ENCODE results near the gene GRIP2.
"Not testable (repeated sequence)": the region's sequence is repeated elsewhere in the genome, so short reads cannot be mapped to it uniquely, and the experiment has no call there.

Gene GRIP2

DNA sequence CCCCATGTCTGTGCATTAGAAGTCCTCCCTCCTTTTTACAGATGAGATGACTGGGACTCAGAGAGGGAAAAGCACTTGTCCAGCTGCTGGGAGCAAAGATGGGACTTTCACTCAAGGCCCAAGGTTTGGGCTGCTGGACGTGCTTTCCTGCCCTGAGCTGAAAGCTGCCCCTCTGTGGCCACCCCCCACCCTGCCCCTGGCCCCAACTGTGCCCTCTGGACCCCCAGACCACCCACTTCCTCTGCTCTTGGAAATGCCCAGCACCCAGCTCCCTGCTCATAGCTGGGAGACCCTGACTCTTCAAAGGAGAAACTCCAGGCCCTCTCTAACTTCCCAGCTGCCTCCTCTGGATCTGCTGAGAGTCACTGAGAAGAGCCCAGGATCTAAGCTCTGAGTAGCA is 20.7 kb downstream of the GRIP2 start:
- no peak for DNase-seq

DNA sequence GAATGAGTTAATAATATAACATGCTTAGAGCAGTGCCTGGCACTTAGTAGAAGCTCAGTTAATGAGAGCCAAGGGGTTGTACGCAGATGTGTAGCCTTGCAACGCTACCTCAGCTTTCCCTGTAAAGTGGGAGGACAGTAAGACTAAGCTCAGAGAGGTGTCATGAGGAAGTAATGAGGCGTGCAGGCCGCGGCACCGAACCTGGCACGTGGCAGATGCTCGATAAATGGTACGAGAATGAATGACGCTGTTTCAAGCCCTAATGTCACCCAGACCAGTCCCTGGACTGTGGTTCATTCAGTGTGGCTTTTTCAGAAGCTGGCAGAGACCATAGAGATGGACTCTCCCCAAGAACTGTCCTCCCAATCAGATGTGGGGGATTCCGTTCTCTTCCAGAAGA is 21.2 kb downstream of the GRIP2 start:
- DNase-seq = no peak

DNA sequence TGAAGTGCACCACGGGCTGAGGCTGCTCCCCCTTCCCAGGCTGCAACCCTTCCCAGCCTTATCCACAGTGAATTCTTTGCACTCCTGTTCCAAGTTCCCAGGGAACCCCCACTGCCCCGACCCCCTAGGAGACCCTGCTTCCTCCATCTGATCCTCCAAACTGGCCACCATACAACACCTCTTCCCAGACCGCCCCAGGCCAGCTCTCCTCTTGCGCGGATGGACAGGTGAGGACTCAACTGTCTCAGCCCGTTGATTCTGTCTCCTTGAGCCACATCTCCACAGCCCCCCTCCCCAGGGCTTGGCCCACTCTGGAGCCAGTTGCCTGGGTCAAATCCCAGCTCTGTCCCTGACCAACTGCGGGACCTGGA is 21.7 kb downstream of the GRIP2 start:
- no peak for DNase-seq

DNA sequence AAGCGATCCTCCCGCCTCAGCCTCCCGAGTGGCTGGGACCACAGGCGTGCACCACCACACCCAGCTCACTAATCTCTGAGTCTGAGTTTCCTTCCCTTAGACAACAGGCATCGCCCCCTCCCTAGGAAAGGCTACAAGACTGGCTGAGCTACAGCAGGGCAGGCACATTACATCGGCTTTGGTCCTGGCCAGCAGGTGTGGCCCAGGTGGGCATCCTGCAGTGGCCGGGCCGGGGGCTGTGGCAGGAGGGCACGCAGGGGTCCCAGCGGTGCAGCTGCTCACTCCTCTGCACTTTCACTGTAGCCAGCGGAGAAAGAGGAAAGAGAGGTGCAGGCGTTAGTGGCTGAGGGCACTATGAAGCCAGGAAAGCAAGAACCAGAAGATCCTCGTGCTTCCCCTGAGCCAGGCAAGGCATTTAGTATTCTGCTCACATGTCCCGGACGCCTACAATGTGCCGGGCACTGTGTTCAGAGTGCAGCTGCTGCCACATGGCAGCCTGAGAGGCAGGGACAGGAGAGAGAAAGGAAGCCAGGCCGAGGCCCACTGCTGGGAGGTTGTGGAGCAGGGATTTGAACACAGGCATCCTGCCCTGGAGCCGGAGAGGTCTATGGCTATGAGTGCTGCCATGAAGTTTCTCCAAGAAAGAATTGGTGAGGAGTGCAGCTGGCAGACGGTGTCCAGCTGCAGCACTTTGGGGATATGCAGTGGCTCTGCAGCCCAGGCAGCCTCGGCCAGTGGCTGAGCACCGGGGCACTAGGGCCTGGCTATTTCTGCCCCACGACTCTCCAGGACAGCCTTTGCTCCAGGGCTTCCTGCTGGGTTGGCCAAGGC is 22.3 kb downstream of the GRIP2 start:
- DNase-seq = no peak

DNA sequence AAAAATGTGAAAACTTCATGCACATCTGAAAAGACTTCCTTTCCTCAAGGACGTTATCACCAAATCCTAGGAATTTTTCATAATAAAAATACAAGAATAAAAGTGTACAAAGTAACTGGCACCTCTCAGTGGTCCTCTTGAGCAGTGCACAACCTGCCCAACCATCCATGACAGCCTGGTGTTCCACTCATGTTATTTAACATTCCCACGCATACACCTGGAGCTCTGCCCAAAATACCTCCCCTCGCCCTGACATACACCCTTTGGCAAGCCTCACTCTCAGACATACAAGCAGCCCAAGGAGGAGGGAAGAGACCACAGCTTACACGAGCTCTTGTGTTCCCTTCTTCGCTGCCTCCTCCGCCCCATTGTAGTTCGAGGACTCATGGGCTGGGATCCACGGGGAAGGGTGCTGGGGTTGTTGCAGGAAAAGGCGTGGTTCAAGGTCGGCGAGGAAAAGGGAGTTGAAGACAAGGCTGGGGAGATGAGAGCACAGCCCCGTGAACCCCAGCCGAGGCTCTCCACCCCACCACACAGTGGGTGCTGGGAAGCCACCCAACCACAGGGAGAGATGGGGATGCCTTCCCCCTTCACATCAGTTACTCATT is 23.3 kb downstream of the GRIP2 start:
- no peak for DNase-seq

DNA sequence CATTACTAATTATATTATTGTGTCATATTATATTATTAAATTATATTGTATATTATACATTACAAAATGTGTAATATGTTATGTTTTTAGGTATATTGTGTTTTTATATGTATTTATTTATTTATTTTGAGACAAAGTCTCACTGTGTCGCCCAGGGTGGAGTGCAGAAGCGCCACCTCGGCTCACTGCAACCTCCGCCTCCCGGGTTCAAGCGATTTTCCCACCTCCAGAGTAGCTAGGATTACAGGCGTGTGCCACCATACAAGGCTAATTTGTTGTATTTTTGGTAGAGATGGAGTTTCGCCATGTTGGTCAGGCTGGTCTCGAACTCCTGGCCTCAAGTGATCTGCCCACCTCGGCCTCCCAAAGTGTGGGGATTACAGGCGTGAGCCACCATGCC is 24.6 kb downstream of the GRIP2 start:
- DNase-seq = not testable (repeated sequence)

DNA sequence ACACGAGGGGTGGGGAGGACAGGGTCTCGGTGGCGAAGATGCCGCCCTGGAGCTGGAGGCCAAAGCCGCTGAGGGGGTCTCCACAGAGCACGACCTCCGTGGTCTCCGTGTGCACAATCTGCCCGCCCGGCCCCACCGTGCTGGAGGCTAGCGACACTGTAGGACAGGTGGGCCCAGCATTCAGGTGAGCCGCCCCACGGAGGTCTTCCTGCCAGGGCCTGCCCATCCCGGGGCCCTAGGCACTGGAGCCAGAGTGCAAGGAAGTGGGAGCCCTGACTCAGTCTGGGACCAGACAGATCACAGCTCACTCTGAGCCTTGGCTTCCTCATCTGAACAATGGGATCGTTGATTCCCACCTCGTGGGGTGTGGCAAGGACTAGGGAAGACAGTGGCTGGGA is 25.8 kb downstream of the GRIP2 start:
- DNase-seq = no peak

DNA sequence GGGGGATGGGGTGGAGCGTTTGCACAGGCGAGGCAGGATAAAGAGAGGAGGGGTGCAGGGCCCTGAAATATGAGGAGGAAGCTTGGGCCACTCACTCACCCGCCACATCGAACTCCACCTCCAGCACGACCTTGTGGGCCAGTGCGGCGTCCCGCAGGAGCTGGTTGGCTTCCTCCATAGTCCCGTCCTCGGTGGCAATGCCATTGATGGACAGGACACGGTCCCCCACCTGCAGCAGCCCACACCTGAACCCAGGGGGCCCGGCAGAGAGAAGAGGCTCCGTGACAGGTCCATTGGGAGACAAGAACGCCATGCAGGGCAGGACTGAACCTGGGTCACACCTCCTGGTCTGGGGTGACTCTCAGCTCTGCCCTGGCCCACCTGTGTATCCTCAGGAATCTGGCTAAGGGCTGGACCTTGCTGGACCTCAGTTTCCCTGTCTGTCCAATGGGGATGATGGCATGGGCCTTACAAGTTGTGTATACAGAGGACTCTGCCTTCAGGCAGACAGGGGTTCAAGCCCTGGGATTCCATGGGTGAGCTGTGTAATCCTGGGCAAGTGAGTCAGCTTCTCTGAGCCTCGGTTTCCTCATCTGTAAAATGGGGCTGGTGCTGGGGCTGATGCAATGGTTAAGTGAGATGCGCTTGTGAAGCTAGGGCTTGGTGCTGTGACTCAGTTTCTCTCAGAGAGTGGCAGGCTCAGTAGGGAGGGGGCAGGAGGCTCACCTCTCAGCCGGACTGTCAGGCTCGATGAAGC is 26.4 kb downstream of the GRIP2 start:
- no peak for DNase-seq

DNA sequence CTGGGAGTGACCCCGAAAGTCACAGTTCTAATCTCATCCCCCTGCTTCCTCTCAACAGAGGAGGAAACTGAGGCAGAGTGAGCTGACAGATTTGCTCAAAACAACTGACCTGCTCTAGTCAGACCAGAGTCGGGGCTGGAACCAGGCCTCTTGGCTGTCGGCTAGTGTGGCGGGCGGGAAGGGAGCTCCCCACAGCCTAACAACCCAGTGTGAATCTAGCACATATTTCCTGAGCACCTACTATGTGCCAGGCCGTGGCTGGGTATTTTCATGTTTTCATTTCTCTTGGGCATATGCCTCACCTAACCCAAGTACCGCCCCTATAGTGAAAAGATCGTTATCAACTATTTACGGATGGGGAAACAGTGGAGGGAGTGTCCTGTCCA is 27.2 kb downstream of the GRIP2 start:
- no peak for DNase-seq

DNA sequence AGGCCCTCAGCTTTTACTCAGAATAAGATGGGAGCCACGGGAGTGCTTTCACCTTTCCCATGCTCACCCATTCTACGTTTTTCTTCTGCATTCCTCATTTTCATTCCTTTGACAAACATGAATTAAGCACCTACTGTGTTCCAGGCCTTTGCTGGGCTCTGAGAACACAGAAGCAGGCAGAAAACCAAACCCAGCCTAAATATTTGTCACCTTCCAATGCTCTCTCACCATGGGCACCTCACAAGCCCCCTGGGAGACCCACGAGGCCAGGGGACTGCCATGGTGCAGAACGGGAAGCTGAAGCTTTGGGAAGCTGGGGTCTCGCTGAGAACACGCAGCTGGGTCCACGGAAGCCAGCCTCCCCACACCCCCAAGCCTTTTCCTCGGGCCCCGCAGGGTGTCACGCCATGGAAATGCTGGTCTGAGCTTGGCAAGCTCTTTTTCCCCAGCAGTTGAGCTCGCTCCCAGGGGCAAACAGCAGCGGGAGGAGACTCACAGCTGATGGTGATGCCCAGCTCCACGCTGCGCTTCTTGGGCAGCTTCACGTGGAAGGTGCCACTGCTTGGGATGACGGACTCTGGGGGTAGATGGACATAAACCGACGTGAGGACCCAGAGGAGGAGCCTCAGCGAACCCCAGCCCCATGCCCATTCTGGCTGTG is 27.7 kb downstream of the GRIP2 start:
- no peak for DNase-seq

DNA sequence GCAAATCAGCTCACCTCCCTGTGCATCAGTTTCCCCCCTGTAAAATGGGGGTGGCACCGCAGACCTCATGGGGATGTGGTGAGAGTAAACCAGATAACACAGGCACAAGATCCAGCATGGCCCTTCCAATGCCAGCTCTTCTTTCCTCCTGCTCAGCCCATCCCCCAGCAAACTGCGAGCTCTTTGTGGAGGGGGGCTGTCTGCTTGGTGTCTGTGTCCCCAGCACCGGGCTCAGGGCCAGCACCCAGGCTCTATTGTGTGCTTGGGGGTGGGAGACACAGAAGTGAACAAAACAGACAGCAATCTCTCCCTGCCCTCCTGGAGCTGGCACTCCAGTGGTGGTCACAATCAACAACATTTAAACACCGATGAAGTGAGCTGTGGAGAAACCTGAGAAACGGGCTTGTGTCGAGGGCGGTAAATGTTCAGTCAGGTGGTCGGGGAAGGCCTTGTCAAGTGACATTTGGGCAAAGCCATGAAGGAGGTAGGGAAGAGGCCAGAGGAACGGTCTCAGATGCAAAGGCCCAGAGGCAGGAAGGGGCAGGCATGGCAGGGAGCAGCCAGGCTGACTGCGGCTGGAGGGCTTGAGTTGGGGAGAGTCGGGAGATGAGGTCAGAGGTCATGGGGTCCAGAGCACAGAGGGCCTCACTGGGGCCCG is 28.4 kb downstream of the GRIP2 start:
- no peak for DNase-seq

DNA sequence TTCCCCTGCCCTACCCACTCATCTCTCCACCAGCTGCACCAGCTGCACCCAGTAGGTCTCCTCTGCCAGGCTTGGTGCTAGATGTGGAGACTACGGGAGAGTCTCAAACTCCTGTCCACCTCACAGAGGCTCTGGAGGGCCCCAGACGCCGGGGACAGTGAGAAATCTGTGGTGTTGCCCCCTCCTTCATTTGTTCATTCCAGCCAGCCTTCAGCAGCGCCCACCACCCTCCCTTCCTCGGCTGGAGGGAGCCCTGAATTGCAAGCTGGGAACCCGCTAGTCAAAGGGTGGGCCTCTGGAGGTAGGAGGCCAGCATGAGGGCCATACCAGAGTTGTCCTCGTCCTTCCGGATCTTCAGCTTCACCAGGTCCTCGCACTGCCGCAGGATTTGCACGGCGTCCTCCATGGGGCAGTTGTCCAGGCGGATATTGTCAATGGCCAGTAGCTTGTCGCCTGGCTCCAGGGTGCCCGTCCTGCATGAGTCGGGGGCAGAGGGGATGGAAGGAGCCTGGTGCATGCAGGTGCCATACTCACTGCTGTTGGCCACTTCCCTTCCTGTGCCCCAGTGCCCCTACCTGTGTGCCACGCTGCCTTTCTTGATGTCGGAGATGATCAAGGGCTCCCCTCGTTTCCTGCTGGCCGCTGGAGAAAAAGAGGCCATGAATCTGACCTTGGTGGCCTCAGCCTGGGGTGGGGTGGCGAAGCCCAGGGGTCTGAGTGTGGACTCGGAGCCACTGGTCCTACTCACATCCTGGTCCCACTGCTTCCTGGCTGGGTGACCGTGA is 29.1 kb downstream of the GRIP2 start:
- DNase-seq = no peak

DNA sequence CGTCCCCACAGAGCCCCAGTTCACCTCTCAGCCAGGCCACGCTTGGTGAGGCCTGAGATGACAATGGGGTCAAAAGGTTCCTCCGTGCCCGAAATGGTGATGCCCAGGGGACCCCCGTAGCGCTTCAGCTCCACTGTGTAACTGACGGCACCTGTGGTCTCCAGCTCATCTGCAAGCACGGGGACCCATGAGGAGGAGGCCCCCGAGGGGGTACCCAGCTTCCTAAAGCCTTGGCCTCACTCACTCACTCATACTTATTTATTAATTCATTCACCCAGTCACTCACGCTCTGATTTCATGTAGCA is 30.4 kb downstream of the GRIP2 start:
- DNase-seq = no peak

DNA sequence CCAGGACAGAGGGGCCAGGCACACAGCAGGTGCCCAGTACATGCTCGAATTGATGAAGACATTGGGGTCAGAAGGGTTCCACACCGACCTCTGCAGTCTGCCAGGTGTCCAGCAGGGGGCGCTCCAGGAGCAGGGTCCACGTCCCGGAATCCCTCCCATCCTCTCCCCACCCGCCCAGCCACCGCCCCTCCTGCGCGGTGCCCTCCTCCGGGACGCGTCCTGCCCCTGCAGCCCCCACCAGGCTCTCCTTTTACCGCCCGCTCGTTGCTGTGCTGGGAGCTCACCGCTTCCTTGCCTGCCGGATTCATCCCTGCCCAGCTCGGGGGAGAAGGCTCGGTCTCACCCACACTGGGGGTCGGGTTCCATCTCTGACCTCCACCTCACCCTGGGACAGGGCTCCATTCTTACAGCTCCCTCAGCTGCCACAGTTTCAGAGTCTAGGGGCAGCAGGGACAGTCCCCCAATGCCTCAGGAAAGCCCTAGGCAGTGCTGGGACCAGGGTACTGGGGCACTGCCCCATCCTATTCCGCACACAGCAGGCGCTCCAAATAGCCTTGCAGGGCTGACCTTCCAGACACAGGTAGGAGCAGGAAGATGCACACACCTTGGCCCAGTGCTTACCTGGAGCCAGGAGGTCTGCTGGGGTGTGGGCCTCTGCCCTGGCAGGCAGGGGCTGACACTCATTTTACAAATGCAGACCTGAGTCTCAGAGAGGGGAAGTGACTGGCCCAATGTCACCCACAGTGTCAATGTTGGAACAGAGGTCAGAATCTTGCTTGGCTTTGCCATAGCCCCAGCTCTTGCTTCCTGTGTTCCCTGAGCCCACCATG is 31.0 kb downstream of the GRIP2 start:
- peak; percentile 89 for DNase-seq

DNA sequence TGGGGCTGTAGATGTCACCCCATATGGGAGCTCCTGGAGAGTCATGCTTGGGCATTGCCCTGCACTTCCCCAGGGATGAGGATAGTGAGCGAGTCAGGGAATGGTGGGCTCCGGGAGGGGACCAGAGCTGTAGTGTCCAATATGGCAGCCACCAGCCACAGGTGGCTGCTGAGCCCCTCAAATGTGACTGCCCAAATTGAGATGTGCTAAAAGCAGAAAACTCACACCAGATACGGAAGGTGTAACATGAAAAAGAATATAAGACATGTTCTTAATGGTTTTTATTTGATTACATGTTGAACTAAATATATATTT is 31.7 kb downstream of the GRIP2 start:
- DNase-seq = no peak

DNA sequence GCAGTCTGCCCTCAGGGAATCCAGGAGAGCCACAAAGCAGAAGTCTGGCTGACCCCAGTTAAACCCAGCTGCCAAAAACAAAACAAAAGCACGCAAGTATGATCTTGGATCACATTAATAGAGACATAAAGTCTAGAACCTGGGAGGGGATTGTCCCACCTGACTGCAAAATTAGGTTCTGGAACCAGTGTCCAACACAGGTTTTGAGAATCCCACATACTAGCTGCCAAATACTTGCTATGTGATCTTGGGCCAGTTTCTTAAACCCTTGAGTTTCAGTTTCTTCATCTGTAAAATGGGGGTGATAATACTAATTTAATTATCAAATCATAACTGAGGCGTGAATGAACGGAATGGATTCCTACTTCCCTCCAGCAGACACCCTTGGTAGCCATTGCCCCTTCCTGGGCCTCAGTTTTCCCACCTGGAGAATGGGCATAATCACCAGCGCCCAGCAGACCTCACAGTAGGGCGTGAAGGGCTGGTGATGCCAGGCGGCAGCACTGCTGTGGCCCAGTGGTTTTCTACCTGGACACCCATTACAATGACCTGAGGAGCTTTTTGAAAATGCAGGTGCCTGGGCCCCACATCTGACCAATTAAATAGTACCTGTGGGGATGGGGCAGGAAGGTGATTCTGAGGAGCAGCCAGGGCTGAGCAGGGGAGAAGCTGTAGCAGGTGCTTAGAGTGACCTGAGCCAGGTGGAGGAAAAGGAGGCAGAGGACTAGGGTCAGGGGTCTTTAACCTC is 32.2 kb downstream of the GRIP2 start:
- DNase-seq = no peak

DNA sequence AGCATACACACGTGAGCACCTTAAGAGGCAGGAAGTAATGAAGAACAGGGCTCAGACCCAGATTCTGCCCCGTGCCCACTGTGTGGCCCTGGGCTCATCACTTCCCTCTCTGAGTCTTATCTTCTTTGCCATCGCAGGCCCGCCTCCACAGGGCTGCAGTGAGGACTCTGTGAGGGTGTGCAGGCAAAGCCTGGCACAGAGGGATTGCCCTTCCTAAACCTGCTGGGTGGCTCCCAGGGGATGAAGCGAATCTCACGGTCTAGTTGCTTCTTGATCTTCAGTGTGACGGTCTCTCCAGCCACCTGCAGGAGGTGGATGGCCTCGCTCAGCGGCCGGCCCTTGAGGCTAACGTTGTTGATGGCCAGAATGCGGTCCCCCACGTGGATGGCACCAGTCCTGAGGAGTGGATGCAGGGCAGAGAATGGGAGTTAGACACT is 32.8 kb downstream of the GRIP2 start:
- no peak for DNase-seq

DNA sequence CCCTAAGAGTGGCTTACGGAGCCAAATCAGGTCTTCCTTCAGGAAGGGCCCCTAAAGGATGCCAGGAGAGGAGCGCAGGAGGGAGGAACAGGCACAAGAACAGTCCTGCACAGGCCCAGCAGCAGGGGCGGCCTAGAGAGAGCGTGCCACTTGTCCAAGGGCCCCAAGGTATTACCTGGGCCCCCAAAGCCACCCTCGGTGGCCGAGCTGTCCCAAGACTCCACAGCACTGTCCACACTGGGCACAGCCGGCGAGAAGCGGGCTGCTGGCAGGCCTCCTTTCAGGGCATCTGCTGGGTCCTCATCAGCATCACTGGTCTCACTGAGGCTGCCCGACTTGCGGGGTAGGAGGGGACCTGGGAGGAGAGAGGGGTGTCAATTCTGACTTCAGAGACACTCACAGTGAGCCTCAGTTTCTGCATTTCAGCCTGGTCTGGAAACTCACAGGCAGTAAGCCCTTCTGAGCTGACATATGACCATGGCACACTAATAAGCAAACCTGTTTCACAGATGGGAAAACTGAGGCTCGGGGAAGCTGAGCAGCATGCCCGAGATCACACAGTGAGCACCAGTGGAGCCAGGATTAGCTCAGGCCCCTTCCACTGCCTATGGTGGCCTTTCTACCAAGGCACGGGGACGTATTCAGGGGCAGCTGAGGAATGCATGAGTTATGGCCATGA is 33.4 kb downstream of the GRIP2 start:
- DNase-seq = no peak

DNA sequence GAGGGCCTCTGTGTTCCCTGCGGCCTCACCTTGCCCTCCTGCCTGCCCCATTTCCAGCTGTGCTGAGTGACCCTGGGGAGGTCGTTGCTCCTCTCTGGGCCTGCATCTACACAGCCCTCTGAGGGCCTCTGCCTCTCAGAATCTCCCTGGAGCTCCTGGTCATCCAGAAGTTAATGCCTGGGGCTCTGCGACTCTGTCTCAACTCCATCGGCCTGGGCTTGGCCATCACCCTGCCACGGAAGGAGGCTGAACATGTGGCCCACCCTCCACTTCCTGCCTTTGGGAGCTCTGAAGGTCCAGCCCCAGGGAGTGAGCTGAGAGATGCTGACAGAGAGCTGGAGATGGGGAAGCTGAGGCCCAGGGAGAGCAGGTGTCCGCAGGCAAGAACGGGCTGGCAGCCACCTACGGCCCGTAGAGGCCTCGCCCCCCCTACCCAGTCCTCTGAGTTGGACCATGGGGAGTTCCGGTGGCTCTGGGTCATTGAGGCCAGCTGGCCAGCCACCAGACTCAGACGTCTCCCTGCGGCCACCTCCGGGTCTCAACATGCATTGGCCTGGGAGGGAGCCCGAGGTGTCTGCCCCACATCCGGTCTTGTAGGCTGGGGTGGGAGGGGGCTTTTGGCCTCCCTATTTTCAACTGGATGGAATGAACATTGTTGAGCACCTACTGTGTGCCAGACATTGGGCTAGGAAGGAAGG is 34.2 kb downstream of the GRIP2 start:
- DNase-seq = no peak

All from activated CD4-positive, alpha-beta T cell treated with anti-CD3 and anti-CD28 coated beads for 48 hours (primary cell).